ENCODE results near the gene LCN15. TPM values are rescaled to one million over a fixed set of nuclear protein-coding genes. Genes with fewer than 3 reads are reported as not detected.

The LCN15 gene
- total and polyA plus RNA-seq, 7 donors: 0.70 to 9.0 (median 6.6) TPM; not detected in 4

DNA sequence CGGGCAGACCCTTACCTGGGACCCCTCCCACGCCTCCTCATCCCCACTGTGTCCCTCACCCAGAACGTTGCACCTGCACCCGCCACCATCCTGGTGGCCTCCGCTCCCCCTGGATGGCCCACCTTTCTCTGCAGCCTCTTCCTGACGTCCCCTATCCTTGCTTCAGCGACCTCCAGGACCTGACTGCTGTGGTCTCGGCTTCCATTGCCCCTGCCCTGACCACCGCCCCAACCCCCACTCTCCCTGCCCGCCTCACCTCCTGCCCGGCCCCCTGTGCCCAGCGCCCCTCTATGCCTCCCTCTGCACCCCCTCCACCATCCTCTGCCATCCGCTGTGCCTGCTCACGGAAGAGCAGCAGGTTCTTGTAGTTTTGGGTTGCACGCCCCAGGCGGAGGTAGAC lies 23.8 kb downstream of the LCN15 start:
- no peak for TF ChIP-seq POLR2A (IDR thresholded peaks at IDR 0.05)
- no peak for TF ChIP-seq POLR2AphosphoS5 (IDR thresholded peaks at IDR 0.05)
- TF ChIP-seq, protein P1, sequence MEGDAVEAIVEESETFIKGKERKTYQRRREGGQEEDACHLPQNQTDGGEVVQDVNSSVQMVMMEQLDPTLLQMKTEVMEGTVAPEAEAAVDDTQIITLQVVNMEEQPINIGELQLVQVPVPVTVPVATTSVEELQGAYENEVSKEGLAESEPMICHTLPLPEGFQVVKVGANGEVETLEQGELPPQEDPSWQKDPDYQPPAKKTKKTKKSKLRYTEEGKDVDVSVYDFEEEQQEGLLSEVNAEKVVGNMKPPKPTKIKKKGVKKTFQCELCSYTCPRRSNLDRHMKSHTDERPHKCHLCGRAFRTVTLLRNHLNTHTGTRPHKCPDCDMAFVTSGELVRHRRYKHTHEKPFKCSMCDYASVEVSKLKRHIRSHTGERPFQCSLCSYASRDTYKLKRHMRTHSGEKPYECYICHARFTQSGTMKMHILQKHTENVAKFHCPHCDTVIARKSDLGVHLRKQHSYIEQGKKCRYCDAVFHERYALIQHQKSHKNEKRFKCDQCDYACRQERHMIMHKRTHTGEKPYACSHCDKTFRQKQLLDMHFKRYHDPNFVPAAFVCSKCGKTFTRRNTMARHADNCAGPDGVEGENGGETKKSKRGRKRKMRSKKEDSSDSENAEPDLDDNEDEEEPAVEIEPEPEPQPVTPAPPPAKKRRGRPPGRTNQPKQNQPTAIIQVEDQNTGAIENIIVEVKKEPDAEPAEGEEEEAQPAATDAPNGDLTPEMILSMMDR (IDR thresholded peaks at IDR 0.05): no peak
- 66 to 89% methylated on average over 16 of the region's 16 CpGs for WGBS, 2 donors
- intact Hi-C loops (cut with DNase I): no loop called here

DNA sequence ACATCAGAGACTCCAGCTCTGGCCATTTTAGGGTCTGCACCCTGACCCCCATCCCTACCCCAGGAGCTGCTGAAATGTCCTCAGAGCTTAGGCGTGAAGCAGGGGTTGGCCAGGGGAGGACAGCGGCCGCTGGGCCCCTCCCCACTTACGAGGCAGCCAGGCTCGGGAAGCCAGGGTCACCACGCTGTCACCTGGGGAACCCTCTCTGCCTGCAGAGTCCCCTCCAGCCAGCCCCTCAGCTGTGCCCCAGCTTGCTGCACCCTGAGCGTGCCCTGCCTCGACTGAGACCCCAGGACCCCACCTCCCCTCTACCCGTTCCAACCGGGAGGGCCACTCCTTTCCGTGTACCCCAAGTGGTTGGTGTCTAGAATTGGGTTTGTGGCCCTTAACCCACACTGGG lies 24.2 kb downstream of the LCN15 start:
- DNase-seq: no peak
- TF ChIP-seq EP300 (IDR thresholded peaks at IDR 0.05): no peak
- WGBS, 2 donors: 71 to 86% methylated on average over 11 of the region's 11 CpGs
- H3K27me3 ChIP-seq: peaks cover 26 to 49% (median 34%) of the 10 kb centered on the region in 3 donors
- intact Hi-C loops (cut with DNase I): no loop called here
- no peak overlapping the region for H3K27ac ChIP-seq
- H3K4me3 ChIP-seq: no peak overlapping the region
- no peaks in the 10 kb centered on the region for H3K9me3 ChIP-seq
- peaks cover 0 to 14% (median 10%) of the 10 kb centered on the region in 4 donors for H3K4me1 ChIP-seq
- no peaks in the 10 kb centered on the region for H3K36me3 ChIP-seq

More for the DNA sequence above, 23.8 kb downstream of the LCN15 start:
- no peak overlapping the region for H3K27ac ChIP-seq
- peaks cover 0 to 14% (median 10%) of the 10 kb centered on the region in 4 donors for H3K4me1 ChIP-seq
- no peaks in the 10 kb centered on the region for H3K36me3 ChIP-seq
- H3K9me3 ChIP-seq: no peaks in the 10 kb centered on the region
- no peak for DNase-seq
- H3K4me3 ChIP-seq: no peak overlapping the region
- peaks cover 26 to 51% (median 34%) of the 10 kb centered on the region in 3 donors for H3K27me3 ChIP-seq

DNA sequence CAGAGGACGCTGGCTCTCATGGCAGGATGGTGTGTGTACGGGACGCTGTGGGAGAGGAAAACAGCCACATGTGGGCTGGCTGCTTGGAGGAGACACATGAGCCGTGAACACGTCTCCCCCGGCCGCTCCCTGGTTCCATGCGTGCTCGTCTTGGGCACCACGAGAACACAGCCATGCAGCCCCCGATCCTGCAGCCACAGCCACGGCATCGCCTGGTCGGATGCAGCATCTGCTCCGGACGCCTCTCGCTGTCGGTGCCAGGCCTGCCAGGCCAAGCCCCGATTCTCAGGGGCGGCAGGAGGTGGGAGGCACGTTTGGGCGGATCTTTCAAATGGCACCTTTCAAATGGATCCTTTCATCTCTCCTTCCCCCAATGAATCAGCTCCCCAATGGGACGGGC lies 24.8 kb downstream of the LCN15 start:
- 81 to 89% methylated on average over 23 of the region's 23 CpGs for WGBS, 2 donors
- TF ChIP-seq, protein P1 (IDR thresholded peaks at IDR 0.05): no peak
- TF ChIP-seq POLR2AphosphoS5 (IDR thresholded peaks at IDR 0.05) (no peak), POLR2A (IDR thresholded peaks at IDR 0.05) (no peak)
- Histone ChIP-seq H3K9me3 (no peaks in the 10 kb centered on the region), H3K27me3 (peaks cover 26 to 45% (median 31%) of the 10 kb centered on the region in 3 donors), H3K36me3 (no peaks in the 10 kb centered on the region), H3K4me3 (no peak overlapping the region), H3K4me1 (peaks cover 0 to 14% (median 10%) of the 10 kb centered on the region in 4 donors), H3K27ac (no peak overlapping the region)
- DNase-seq: no peak
- intact Hi-C loops (cut with DNase I): no loop called here

DNA sequence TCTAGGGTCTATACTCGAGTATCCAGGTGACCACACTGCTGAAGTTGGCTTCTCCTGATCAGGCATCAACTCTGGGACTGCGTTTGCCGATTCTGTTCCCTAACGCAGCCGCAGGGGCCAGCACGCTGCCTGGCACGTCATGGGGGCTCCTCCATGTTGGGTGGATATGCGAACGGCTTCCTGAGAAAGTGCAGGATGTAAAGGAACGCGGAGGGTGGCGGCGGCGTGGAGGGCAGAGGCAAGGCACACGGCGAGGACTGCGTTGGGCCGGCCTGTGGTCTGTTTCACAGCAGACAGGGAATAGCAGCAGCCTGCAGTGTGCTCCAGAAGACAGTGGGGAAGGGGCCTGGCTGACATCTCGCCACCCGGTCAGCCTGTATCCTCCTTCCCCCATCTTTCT lies 25.4 kb downstream of the LCN15 start:
- 87 to 93% methylated on average over 20 of the region's 20 CpGs for WGBS, 2 donors
- Histone ChIP-seq H3K4me3 (no peak overlapping the region), H3K4me1 (peaks cover 0 to 14% (median 10%) of the 10 kb centered on the region in 4 donors), H3K27me3 (peaks cover 26 to 40% (median 26%) of the 10 kb centered on the region in 3 donors), H3K9me3 (no peaks in the 10 kb centered on the region), H3K36me3 (no peaks in the 10 kb centered on the region), H3K27ac (no peak overlapping the region)
- intact Hi-C loops (cut with DNase I): no loop called here
- TF ChIP-seq EP300 (IDR thresholded peaks at IDR 0.05) (no peak), POLR2AphosphoS5 (IDR thresholded peaks at IDR 0.05) (no peak), POLR2A (IDR thresholded peaks at IDR 0.05) (no peak)
- TF ChIP-seq, protein P1 (IDR thresholded peaks at IDR 0.05): no peak
- DNase-seq: no peak

DNA sequence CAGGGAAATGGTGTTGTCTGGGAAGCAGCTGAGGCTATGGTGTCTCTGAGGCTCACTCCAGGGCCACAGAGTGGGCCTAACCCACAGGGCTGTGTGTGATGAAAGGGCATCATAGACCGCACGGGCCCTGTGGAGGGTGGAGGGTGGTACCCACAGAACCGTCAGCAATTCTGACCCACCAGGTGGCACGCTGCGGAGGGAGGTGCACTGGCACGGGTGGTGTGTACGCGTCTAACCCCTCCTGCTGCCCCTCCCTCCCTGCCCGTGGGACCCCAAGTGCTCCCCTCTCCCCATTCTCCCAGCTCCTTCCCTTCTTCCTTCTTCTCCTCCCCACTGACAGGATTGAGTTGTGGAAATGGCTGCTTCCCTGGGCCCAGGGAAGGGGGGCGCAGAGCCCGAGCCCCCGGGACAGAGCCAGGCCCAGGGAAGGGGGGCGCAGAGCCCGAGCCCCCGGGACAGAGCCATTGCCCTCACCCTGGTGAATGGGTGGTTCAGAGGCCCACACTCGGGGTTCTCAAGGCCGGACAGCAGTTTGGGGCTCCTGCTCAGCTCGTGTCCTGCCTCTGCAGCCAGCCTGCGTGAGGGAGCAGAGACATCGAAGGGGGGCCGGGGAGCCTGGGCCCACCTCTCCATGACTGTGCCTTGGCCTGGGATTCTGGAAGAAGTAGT lies 28.4 kb downstream of the LCN15 start:
- peaks cover 0 to 10% (median 3%) of the 10 kb centered on the region in 3 donors for H3K27me3 ChIP-seq
- H3K4me1 ChIP-seq: peaks cover 0 to 3% (median 3%) of the 10 kb centered on the region in 4 donors
- no peaks in the 10 kb centered on the region for H3K36me3 ChIP-seq
- DNase-seq: no peak
- H3K9me3 ChIP-seq: no peaks in the 10 kb centered on the region
- no peak overlapping the region for H3K27ac ChIP-seq
- TF ChIP-seq POLR2A (IDR thresholded peaks at IDR 0.05) (no peak), EP300 (IDR thresholded peaks at IDR 0.05) (no peak), POLR2AphosphoS5 (IDR thresholded peaks at IDR 0.05) (no peak)
- TF ChIP-seq, protein P1 (IDR thresholded peaks at IDR 0.05): no peak
- no peak overlapping the region for H3K4me3 ChIP-seq
- 85 to 90% methylated on average over 21 of the region's 21 CpGs for WGBS, 2 donors
- intact Hi-C loops (cut with DNase I): no loop called here

All from sigmoid colon (tissue), 7 donors.